Measurements from ENCODE around the gene SLC13A4.
"Not testable (repeated sequence)": the region's sequence is repeated elsewhere in the genome, so short reads cannot be mapped to it uniquely, and the experiment has no call there.

SLC13A4 gene

GRCh38 chr7:135659159-135659846 is 68.7 kb downstream of the SLC13A4 start:
- DNase-seq, result no peak

- DNase-seq, result no peak
Measured at GRCh38 chr7:135658564-135658963, 69.4 kb downstream of the SLC13A4 start.

- DNase-seq, result no peak
Measured at GRCh38 chr7:135653340-135654080, 74.5 kb downstream of the SLC13A4 start.

DNA sequence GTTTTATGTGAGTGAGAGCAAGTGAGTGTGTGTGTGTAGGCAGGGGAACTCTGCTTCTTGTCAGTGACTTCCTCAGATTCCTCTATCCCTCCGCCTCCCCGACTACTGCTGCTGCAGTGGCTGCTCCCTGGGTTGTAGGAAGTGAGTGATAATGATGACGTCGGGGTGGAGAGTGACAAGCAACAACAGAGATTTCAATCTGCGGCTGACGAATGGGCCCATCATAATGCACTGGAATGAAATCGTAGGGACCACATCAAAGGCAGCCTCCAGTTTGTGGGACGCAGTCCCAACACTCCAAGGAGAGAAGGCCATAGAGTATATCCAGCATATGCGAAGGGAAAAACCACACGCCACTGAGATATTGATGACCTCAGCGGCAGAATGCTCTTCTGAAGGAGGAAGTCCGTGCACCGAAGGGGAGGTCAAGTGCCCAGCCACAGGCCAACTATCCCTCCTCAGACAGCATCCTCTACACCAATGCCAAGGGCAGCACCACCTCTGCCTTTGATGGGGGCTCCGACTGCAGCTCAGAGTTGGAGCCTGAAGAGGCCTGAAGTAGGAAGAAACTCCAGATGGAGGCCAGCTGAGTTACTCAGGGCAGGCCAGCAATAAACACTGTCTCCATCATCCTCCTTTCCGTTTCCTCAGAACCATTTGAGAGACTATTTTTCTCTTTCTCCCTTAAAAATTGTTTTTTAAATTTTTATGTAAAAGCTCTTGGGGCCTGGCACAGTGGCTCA is 77.0 kb downstream of the SLC13A4 start:
- no peak for DNase-seq

DNA sequence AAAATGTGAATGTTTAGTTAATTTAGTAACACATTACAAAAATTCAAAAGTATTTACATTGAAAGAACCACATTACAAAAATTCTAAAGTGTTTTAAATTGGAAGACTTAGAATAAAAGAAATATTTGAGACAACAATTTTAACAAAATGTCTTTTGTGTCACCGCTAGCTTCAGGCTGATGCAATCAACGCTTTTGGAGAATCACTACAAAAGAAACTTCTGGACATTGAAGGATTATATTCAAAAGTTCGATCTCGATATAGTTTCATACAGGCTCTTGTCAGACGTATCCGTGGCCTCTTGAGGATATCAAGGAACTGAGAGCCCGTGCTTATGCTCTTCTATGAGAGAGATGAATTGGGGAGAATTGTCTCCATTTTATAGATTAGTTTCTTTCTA is 79.8 kb downstream of the SLC13A4 start:
- no peak for DNase-seq

- no peak for DNase-seq
Measured at GRCh38 chr7:135647755-135648154, 80.2 kb downstream of the SLC13A4 start.

- no peak for DNase-seq
Measured at GRCh38 chr7:135645296-135645904, 82.6 kb downstream of the SLC13A4 start.

DNA sequence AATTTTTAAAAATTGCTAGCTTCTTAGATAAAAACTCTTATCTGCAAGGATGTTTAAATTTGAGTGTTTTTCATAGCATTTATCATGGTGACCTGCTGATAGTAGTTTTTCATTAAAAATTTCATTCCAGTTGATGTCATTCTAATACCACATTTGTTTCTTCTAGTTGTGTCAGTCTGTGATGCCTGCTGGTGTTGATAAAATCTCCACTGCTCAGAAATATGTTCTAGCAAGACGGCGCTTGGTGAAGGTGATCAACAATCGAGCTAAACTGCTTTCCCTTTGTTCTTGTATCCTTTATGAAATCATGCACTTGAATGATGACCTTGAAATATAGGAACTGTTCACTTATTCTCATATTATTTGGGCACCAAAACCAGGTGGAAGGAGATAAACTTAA is 83.3 kb downstream of the SLC13A4 start:
- DNase-seq, result no peak

GRCh38 chr7:135644154-135644553 is 83.8 kb downstream of the SLC13A4 start:
- no peak for DNase-seq

GRCh38 chr7:135639690-135640089 is 88.3 kb downstream of the SLC13A4 start:
- DNase-seq, result not testable (repeated sequence)

DNA sequence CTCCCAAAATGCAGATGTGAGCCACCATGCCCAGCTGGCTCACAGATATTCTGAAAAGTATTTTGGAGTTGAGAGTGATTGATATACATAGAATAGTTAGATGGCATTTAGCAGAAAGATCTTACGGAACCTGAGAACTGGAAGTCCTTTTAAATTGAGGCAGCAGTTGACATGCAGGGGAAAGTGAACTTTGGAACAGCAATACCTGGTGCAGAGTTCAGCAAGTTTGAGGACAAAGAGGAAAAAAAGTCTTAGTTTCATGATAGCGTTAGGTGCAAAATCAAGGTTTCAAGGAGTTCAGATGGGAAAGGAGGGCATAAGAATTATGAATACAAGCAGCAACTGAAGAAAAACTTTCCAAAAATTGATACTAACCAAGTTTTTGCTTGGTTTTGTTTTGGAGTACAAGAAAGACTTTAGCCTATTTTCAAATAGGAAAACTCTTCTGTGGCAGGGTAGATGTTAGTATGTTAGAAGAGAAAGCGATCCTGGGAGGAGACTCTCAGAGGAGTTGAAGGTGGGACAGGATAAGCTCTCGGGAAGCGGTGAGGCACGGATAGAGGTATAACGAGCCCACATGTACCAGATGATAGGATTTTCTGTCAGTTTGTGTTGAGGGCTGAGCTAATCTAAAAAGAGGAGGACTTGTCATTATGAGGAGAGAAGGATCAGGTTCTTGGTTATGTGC is 93.7 kb downstream of the SLC13A4 start:
- DNase-seq, result no peak
